ENCODE measurements around the gene SYNGR2.
"Not testable (repeated sequence)": the region's sequence is repeated elsewhere in the genome, so short reads cannot be mapped to it uniquely, and the experiment has no call there.

SYNGR2 gene

GRCh38 chr17:78138204-78139060 lies 29.9 kb upstream of the SYNGR2 start:
- Histone ChIP-seq H3K79me2 (ENCODE audit: insufficient read depth, low read depth) (no peaks in the 10 kb centered on the region; the same call in 1 of the 2 replicates), H2AFZ (ENCODE audit: low read depth) (no peak overlapping the region), H3K4me1 (ENCODE audit: low read depth, poor library complexity, severe bottlenecking) (peaks cover 62% of the 10 kb centered on the region), H3K36me3 (ENCODE audit: insufficient read depth) (no peaks in the 10 kb centered on the region; the same call in 1 of the 2 replicates), H3K4me2 (no peak overlapping the region), H3K4me3 (IDR thresholded peaks at IDR 0.05; ENCODE audit: insufficient read depth, low read depth, low read length) (no peak overlapping the region), H3K9ac (no peak overlapping the region), H3K27ac (no peak overlapping the region), H3K27me3 (ENCODE audit: insufficient read depth, low read depth) (no peaks in the 10 kb centered on the region), H4K20me1 (ENCODE audit: insufficient read depth) (no peaks in the 10 kb centered on the region)
- TF ChIP-seq CTCF (conservative IDR thresholded peaks at IDR 0.05; ENCODE audit: low read depth, low read length) = no peak

- H3K9ac ChIP-seq; H2AFZ ChIP-seq (ENCODE audit: low read depth); H3K4me2 ChIP-seq; H3K4me3 ChIP-seq (IDR thresholded peaks at IDR 0.05; ENCODE audit: insufficient read depth, low read depth, low read length); H4K20me1 ChIP-seq (ENCODE audit: insufficient read depth); H3K36me3 ChIP-seq (ENCODE audit: insufficient read depth); H3K79me2 ChIP-seq (ENCODE audit: insufficient read depth, low read depth); H3K27me3 ChIP-seq (ENCODE audit: insufficient read depth, low read depth); H3K27ac ChIP-seq: not testable (repeated sequence)
- H3K4me1 ChIP-seq (ENCODE audit: low read depth, poor library complexity, severe bottlenecking) = peaks cover 75% of the 10 kb centered on the region
These were observed 28.6 kb upstream of the SYNGR2 start for GRCh38 chr17:78139861-78140168.

- Histone ChIP-seq H3K27ac (no peak overlapping the region; the same call in 1 of the 2 replicates), H4K20me1 (ENCODE audit: insufficient read depth) (no peaks in the 10 kb centered on the region), H3K9ac (no peak overlapping the region), H3K4me3 (IDR thresholded peaks at IDR 0.05; ENCODE audit: insufficient read depth, low read depth, low read length) (no peak overlapping the region), H3K4me1 (ENCODE audit: low read depth, poor library complexity, severe bottlenecking) (peaks cover 80% of the 10 kb centered on the region), H3K36me3 (ENCODE audit: insufficient read depth) (no peaks in the 10 kb centered on the region), H2AFZ (ENCODE audit: low read depth) (no peak overlapping the region), H3K4me2 (peak overlapping the region; percentile 70), H3K27me3 (ENCODE audit: insufficient read depth, low read depth) (no peaks in the 10 kb centered on the region), H3K79me2 (ENCODE audit: insufficient read depth, low read depth) (no peaks in the 10 kb centered on the region)
- no peak for TF ChIP-seq CTCF (conservative IDR thresholded peaks at IDR 0.05; ENCODE audit: low read depth, low read length)
These were observed 28.0 kb upstream of the SYNGR2 start for GRCh38 chr17:78140169-78141051.

- no peak for TF ChIP-seq CTCF (conservative IDR thresholded peaks at IDR 0.05; ENCODE audit: low read depth, low read length)
- Histone ChIP-seq H3K4me1 (ENCODE audit: low read depth, poor library complexity, severe bottlenecking) (peaks cover 79% of the 10 kb centered on the region), H3K36me3 (ENCODE audit: insufficient read depth) (no peaks in the 10 kb centered on the region), H3K79me2 (ENCODE audit: insufficient read depth, low read depth) (no peaks in the 10 kb centered on the region), H3K4me3 (IDR thresholded peaks at IDR 0.05; ENCODE audit: insufficient read depth, low read depth, low read length) (no peak overlapping the region), H3K27ac (peak overlapping the region; percentile 45), H3K27me3 (ENCODE audit: insufficient read depth, low read depth) (no peaks in the 10 kb centered on the region), H2AFZ (ENCODE audit: low read depth) (no peak overlapping the region), H3K9ac (no peak overlapping the region), H4K20me1 (ENCODE audit: insufficient read depth) (no peaks in the 10 kb centered on the region), H3K4me2 (peak overlapping the region; percentile 70)
These were observed 26.8 kb upstream of the SYNGR2 start for GRCh38 chr17:78141437-78142118.
